Heart left ventricle (tissue), 16 donors: Measurements from ENCODE around the gene RNLS. TPM values are rescaled to one million over a fixed set of nuclear protein-coding genes. Genes with fewer than 3 reads are reported as not detected.

Experiments
- ATAC-seq, 4 donors: fragments of 200-7000 bp; cut with Tn5 transposase; one replicate each; pipeline ENCODE4 v1.9.1; 2020 to 2022; ENCODE audit warnings: moderate library complexity in 4 of 4, mild to moderate bottlenecking in 3 of 4, moderate number of reproducible peaks in 1 of 4
- DNase-seq, 5 donors: peaks; one replicate each; pipeline ENCODE4 v3.0.0-alpha.2; 2020
- H3K27ac ChIP-seq, 12 donors: fragments of 200-600 bp; sonication (generic) in 4 of 12; one replicate each; pipeline versions ENCODE4 v1.5.0 to v1.8.0; 2016 to 2022; ENCODE audit warnings: mild to moderate bottlenecking in 2 of 12
- H3K27me3 ChIP-seq, 9 donors: fragments of 200-600 bp; sonication (generic) in 2 of 9; one replicate each; pipeline versions ENCODE4 v1.5.1 to v1.8.0; 2016 to 2022; ENCODE audit warnings: mild to moderate bottlenecking in 3 of 9
- H3K36me3 ChIP-seq, 9 donors: fragments of 200-600 bp; sonication (generic) in 2 of 9; one replicate each; pipeline versions ENCODE4 v1.5.0 to v1.8.0; 2018 to 2022; ENCODE audit warnings: mild to moderate bottlenecking in 2 of 9
- H3K4me1 ChIP-seq, 12 donors: fragments of 200-600 bp; sonication (generic) in 4 of 12; one replicate each; pipeline versions ENCODE4 v1.5.0 to v1.8.0; 2016 to 2022; ENCODE audit warnings: mild to moderate bottlenecking in 3 of 12
- H3K4me3 ChIP-seq, 12 donors: fragments of 200-600 bp; sonication (generic) in 4 of 12; one replicate each; pipeline versions ENCODE4 v1.5.0 to v1.8.0; 2017 to 2022; ENCODE audit warnings: mild to moderate bottlenecking in 9 of 12, moderate library complexity in 4 of 12
- H3K9me3 ChIP-seq, 12 donors: fragments of 200-600 bp; sonication (generic) in 4 of 12; one replicate each; pipeline versions ENCODE4 v1.5.0 to v1.8.0; 2016 to 2022; ENCODE audit warnings: mild to moderate bottlenecking in 1 of 12
- CTCF ChIP-seq, 12 donors: fragments of 200-600 bp; sonication (generic) in 4 of 12; IDR thresholded peaks; one replicate each; pipeline versions ENCODE4 v1.5.0 to v1.8.0; 2018 to 2022; ENCODE audit warnings: antibody characterized with exemption in 12 of 12, mild to moderate bottlenecking in 5 of 12
- POLR2A ChIP-seq, 2 donors: fragments of 450-650 bp; IDR thresholded peaks; one replicate each; pipeline ENCODE4 v1.6.1; 2017; ENCODE audit warnings: antibody characterized with exemption in 2 of 2, mild to moderate bottlenecking in 2 of 2, moderate library complexity in 2 of 2
- WGBS, 4 donors: extraction: QIAGEN DNeasy Blood & Tissue Kit in 2 of 4; methylation state at CpG; one replicate each; pipeline versions ENCODE4 v1.1.5 to v1.1.7; 2013 to 2018; 5-methylcytosine and 5-hydroxymethylcytosine counted together
- intact Hi-C, 10 donors: fragments of 100-400 bp; cut with DNase I; formaldehyde crosslinking; loops; one replicate each; pipeline versions ENCODE4 v1.11.1 to v1.14.2; 2022
- polyA plus RNA-seq, 2 donors: library from polyadenylated mRNA; stranded (reverse); fragments of 200-250 nt; gene quantifications; one replicate each; pipeline ENCODE4 v1.2.3, GENCODE V29; 2013
- total RNA-seq, 9 donors: library from RNA; depleted of rRNA in 2 of 9; stranded (reverse); fragments of >200 nt in 2 of 9; fragmentation: NEBNext Ultra II Directional in 3 of 9; extraction: Animal tissue kit (Norgen Biotek cat#: 25700) in 3 of 9; gene quantifications; one replicate each; pipeline versions ENCODE4 v1.1.0 to v1.2.4, GENCODE V29; 2016 to 2023
- donor health status: ischemic (EF 13 %, LVEDD 7.1; RV severe dilation, severe dysfunction).
- donor health status: healthy with polysubstance abuse.
- donor health status: DM: no; HTN: yes; CAD: no.
- donor health status: DM: no; HTN: no; CAD: no.
- donor health status: ischemic (EF 25% LVEDD 6.9; RV normal size, moderate dysfunction).
- donor health status: ischemic (EF 25% LVEDD 5.7; RV mildly dilated, moderate dysfunction).
- donor health status: healthy.
- donor health status: DM: yes; HTN: yes; CAD: no.
- donor health status: ischemic (EF 35%, LVEDD 5.7; RV mildly dilated, moderate dysfunction).
- donor health status: nonischemic (EF 11% LVEDD 7.7; RV severe dilation, severe dysfunction).
- donor health status: DM: yes; HTN: yes; CAD: no.
- donor health status: PGD.
- donor health status: ischemic (EF 29% LVEDD 5.4; RV normal size, mild dysfunction).
- donor health status: nonischemic (EF 23%, LVEDD 6.1; RV moderate dilation, normal function).

The RNLS gene
- total and polyA plus RNA-seq, 11 donors, result 6.6 to 30.7 (median 15.1) TPM

DNA sequence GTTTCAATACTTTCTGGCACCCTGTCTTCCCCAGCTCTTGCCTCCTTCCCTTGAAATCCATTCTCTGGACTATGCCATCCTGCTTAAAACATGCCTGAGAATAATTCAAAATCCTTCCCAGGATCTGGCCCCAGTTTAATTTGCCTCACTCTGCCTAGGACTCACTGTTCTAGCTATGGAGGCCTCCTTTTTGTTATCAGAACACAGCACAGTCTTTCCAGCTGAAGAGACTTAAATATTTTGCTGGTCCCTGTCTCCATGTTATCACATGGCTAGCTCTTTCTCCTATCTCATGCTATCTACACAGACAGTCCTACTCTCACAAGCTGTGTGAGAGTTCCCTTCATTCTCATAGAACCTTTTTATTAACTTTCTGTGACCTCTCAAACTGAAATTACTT lies 194.8 kb downstream of the RNLS start:
- TF ChIP-seq POLR2A (IDR thresholded peaks at IDR 0.05) (no peak), CTCF (IDR thresholded peaks at IDR 0.05) (no peak)
- H3K27ac ChIP-seq, result peak overlapping the region in 10 of 12 donors; percentile 3 to 66 (median 38)
- no peaks in the 10 kb centered on the region for H3K9me3 ChIP-seq
- no peak for DNase-seq
- ATAC-seq, result no peak
- H3K36me3 ChIP-seq, result no peaks in the 10 kb centered on the region
- H3K4me3 ChIP-seq, result no peak overlapping the region
- peaks cover 0 to 55% (median 19%) of the 10 kb centered on the region in 12 donors for H3K4me1 ChIP-seq
- intact Hi-C loops, result loop anchor here (2.0 to 10.0 kb wide), 12 partner anchors 131 to 536 kb away; partner anchors contain the start of genes KLLN (in 7 of the 10) and PTEN (in 7 of the 10)
- no peaks in the 10 kb centered on the region for H3K27me3 ChIP-seq

GRCh38 chr10:88386821-88387773 lies 196.0 kb downstream of the RNLS start:
- intact Hi-C loops, result loop anchor here (2.0 to 10.0 kb wide), 11 partner anchors 130 to 535 kb away; partner anchors contain the start of genes KLLN (in 4 of the 10) and PTEN (in 4 of the 10)
- Histone ChIP-seq H3K27ac (peak overlapping the region in 11 of 12 donors; percentile 43 to 73 (median 55)), H3K9me3 (no peaks in the 10 kb centered on the region), H3K27me3 (no peaks in the 10 kb centered on the region), H3K4me3 (peak overlapping the region in 9 of 12 donors; percentile 5 to 48 (median 32)), H3K4me1 (peaks cover 0 to 52% (median 19%) of the 10 kb centered on the region in 12 donors), H3K36me3 (no peaks in the 10 kb centered on the region)
- ATAC-seq (peak; percentile 72 to 95 (median 92)), DNase-seq (peak in 2 of 5 donors; percentile 24 to 51)
- TF ChIP-seq POLR2A (IDR thresholded peaks at IDR 0.05) (peak in 1 of 2 donors; percentile 35), CTCF (IDR thresholded peaks at IDR 0.05) (no peak)
- WGBS, 4 donors, result 19 to 37% (median 28%) methylated on average over 6 of the region's 6 CpGs

- Histone ChIP-seq H3K36me3 (no peaks in the 10 kb centered on the region), H3K27me3 (no peaks in the 10 kb centered on the region), H3K4me3 (peak overlapping the region in 6 of 12 donors; percentile 5 to 48 (median 35)), H3K27ac (peak overlapping the region in 11 of 12 donors; percentile 43 to 73 (median 55)), H3K9me3 (no peaks in the 10 kb centered on the region), H3K4me1 (peaks cover 0 to 50% (median 19%) of the 10 kb centered on the region in 12 donors)
- intact Hi-C loops, result loop anchor here (2.0 to 10.0 kb wide), 11 partner anchors 129 to 534 kb away; partner anchors contain the start of genes KLLN (in 4 of the 10) and PTEN (in 4 of the 10)
- WGBS, 4 donors, result 16 to 39% (median 21%) methylated on average over 3 of the region's 3 CpGs
- ATAC-seq (peak in 2 of 4 donors; percentile 12 to 34), DNase-seq (no peak)
- TF ChIP-seq CTCF (IDR thresholded peaks at IDR 0.05) (no peak), POLR2A (IDR thresholded peaks at IDR 0.05) (no peak)
Measured at GRCh38 chr10:88386204-88386788, 196.8 kb downstream of the RNLS start.
